ENCODE data around the gene MYLK3.
A peak's percentile ranks its signal among the peaks of the same experiment; 100 is the strongest.
"Not testable (repeated sequence)": the region's sequence is repeated elsewhere in the genome, so short reads cannot be mapped to it uniquely, and the experiment has no call there.

The MYLK3 gene
- 0 to 0.13 reads per million in 2 donors for total RNA-seq

GRCh38 chr16:46747777-46748651 is at the start of gene MYLK3:
Gene MYLK3 (minus strand): TSS chr16:46748344. CDS start chr16:46748193, 151 bp downstream.
- no peak for DNase-seq

GRCh38 chr16:46797501-46797900 is 49.4 kb upstream of the MYLK3 start:
- no peak for DNase-seq

- no peak for DNase-seq
Observed at GRCh38 chr16:46796764-46797269, 48.7 kb upstream of the MYLK3 start.

- no peak for DNase-seq
Observed at GRCh38 chr16:46793841-46794240, 45.7 kb upstream of the MYLK3 start.

- DNase-seq, result no peak
Observed at GRCh38 chr16:46790599-46791270, 42.6 kb upstream of the MYLK3 start.

GRCh38 chr16:46789499-46790414 is 41.6 kb upstream of the MYLK3 start:
- peak; percentile 55 to 80 (median 69) for DNase-seq

- DNase-seq, result no peak
Observed at GRCh38 chr16:46788891-46789474, 40.8 kb upstream of the MYLK3 start.

GRCh38 chr16:46787909-46788308 is 39.8 kb upstream of the MYLK3 start:
- DNase-seq, result no peak

GRCh38 chr16:46785076-46785845 is 37.1 kb upstream of the MYLK3 start:
- no peak for DNase-seq

- DNase-seq, result not testable (repeated sequence)
Observed at GRCh38 chr16:46784569-46784968, 36.4 kb upstream of the MYLK3 start.

- DNase-seq, result peak in 1 of 5 experiments; percentile 50
Observed at GRCh38 chr16:46783800-46784199, 35.7 kb upstream of the MYLK3 start.

- DNase-seq, result peak in 1 of 5 experiments; percentile 71
Observed at GRCh38 chr16:46782320-46782719, 34.2 kb upstream of the MYLK3 start.

GRCh38 chr16:46777804-46778203 is 29.7 kb upstream of the MYLK3 start:
- DNase-seq, result no peak

- no peak for DNase-seq
Observed at GRCh38 chr16:46775214-46775613, 27.1 kb upstream of the MYLK3 start.

GRCh38 chr16:46774743-46775177 is 26.6 kb upstream of the MYLK3 start:
- no peak for DNase-seq

- no peak for DNase-seq
Observed at GRCh38 chr16:46772463-46772862, 24.3 kb upstream of the MYLK3 start.

- no peak for DNase-seq
Observed at GRCh38 chr16:46768809-46769208, 20.7 kb upstream of the MYLK3 start.

GRCh38 chr16:46765050-46765449 is 16.9 kb upstream of the MYLK3 start:
- no peak for DNase-seq

- no peak for DNase-seq
Observed at GRCh38 chr16:46763147-46763546, 15.0 kb upstream of the MYLK3 start.

GRCh38 chr16:46762583-46762982 is 14.4 kb upstream of the MYLK3 start:
- DNase-seq, result no peak

GRCh38 chr16:46759309-46759708 is 11.2 kb upstream of the MYLK3 start:
- DNase-seq, result no peak

Data from T-helper 2 cell (primary cell).